HG03439 (cell line): ENCODE results near the gene ZNF699.
"Not testable (repeated sequence)": the region's sequence is repeated elsewhere in the genome, so short reads cannot be mapped to it uniquely, and the experiment has no call there.

Source experiments
- ATAC-seq: cut with Tn5 transposase; IDR thresholded peaks from one replicate; pipeline ENCODE4 v1.9.1; 2021; ENCODE audit warnings: mild to moderate bottlenecking, moderate library complexity; ENCODE audit not compliant: unreplicated experiment

Gene ZNF699

DNA sequence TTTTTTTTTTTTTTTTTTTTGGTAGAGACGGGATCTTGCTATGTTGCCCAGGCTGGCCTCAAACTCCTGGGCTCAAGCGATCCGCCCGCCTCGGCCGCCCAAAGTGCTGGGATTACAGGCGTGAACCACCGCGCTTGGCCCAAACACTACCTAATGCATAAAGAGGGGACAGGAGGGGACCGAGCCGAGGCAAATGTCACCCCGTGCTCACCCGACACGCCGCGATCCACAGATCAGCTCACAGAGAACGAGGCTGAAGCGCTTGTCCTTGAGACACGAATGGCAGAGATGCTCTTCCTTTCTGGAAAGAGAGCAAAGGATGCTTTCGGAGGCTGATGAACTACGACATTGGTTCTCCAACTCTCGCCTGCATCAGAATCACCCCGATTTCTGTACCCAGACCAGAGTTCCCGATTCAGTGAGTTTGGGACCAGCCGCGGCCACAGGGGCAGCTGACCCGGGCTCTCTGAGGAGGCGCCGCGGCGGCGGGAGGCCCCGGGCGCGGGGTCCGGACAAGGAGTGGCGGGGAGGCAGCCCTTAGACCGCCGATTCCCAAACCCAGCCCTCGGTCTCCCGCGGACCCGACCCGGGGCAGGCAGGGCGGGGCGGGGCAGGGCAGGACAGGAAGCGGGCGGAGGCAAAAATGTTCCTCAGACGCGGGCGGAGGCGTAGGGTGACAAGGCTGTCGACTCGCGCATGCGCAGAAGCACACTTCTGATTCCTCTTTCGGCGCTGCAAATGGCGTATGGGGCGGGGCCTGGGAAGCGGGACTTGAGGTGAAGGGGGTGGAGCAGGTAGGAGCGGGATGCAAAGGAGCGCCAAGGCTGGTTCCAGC is at the start of gene ZNF699:
Gene ZNF699 (minus strand): TSS at position 700 of the 835 bp plus-strand sequence. CDS start 4,719 bp downstream, outside the sequence.
- peak; percentile 92 for ATAC-seq

DNA sequence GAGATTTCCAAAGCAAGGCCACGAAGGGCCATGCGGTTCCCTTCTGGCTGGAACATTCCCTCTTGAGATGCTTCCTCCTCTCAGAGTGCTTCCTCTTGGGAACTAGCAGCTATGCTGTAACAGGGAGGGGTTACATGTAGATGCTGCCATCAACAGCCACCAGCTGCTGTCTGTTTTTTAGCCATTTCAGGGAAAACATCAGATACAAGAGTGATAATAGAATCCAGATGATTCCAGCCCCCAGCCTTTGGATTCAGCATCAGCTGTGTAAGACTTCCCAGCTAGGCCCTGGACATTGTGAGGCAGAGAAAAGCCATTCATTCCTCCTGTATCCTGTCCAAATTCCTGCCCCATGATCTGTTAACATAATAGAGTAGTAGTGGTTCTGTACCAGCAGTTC is 45.0 kb upstream of the ZNF699 start:
- no peak for ATAC-seq

DNA sequence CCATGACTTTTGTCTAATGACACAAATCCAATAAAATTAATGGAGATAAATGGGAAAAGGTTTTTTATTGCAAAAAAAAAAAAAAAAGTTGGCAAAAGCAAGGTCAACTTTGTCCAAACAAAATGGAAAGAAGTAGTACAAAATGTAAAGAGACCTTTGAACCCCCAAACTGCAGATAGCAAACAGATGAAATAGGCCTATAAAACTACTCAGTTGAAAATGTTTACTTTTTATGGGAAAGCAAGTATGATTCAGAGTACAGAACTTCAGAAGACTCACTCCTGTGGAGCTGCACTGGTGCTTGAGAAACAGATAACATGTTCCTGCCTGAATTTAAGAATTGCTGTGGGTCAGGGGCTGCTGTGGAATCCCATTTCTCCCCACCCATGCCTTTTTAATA is 43.4 kb upstream of the ZNF699 start:
- ATAC-seq: no peak

DNA sequence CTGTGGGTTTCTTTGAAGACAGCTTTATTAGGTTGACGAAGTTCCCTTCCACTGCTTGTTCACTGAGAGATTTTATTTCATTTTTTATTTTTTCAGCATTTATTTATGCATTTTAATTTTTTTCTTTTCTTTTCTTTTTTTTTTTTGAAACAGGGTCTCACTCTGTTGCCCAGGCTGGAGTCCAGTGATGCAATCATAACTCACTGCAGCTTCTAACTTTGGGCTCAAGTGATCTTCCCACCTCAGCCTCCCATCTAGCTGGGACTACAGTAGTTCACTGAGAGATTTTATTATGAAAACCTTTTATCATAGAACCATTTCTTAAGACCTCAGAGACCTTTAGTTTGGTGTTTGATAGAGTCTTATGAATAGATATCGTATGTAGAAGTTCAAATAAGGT is 42.9 kb upstream of the ZNF699 start:
- no peak for ATAC-seq

DNA sequence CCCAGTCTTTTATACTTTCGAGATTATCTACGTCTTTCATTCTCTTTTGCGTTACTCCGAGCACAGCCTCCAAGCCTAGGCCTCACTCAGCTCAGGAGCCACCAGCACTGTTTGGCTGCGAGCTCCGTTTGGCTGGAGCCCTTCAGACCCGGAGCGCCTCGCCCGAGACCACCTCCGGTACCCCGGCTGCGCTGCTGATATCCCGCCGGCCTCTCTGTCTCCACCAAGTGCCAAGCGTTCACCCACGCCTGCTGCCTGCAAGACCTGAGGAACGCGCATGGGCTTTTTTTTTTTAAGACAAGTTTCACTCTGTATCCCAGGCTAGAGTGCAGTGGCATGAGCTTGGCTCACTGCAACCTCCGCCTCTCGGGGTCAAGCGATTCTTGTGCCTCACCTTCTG is 39.0 kb upstream of the ZNF699 start:
- ATAC-seq: no peak

DNA sequence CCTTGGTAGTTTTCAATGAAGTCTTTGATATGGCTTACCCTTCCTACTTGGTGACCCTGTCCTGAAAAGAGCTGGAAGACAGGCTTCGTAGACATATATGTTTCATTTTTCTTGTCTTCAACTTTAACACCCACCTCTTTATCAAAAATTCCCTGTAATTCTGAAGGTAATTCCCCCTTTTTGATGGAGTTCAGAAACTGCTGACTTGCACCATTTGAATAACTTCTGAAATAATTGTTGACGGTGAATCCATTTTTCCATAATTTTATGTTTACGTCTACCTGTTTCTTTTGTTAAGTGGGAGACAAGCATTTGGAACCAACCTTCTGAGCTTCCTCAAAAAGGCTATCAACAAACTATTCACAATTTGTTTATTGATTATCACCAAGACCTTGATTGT is 38.6 kb upstream of the ZNF699 start:
- ATAC-seq: no peak

DNA sequence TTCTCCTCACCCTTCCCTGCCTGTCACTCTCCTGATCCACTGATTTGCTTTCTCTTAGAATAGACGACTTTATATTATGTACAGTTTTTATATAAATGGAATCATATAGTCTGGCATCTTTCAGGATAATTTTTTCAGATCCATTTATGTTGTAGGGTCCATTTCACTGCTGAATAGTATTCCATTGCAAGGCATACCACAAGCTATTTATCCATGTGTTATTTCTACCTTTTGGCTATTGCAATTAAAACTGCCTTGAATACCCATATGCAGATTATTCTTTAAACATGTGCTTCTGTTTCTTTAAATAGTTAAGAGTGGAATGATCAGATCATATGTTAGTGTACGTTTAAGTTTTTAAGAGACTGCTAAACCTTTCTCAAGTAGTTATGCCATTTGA is 35.4 kb upstream of the ZNF699 start:
- no peak for ATAC-seq

DNA sequence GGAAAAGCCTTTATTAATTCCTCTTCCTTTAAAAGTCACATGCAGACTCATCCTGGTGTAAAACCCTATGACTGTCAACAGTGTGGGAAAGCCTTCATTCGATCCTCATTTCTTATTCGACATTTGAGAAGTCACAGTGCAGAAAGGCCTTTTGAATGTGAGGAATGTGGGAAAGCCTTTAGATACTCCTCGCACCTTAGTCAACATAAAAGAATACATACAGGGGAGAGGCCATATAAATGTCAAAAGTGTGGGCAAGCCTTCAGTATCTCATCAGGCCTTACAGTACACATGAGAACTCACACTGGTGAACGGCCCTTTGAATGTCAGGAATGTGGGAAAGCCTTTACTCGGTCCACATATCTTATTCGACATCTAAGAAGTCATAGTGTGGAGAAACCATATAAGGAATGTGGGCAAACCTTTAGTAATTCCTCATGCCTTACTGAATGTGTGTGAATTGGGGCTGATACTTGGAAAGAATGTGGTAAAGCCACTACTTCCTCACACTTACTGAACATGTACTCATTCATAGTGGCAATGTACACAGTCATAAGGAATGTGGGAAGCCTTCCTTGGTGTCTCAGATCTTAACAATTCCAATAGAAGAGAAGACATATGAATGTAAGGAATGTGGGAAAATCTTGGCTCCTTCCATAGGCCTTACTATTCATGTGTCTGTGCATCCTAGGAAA is 33.1 kb upstream of the ZNF699 start:
- no peak for ATAC-seq

DNA sequence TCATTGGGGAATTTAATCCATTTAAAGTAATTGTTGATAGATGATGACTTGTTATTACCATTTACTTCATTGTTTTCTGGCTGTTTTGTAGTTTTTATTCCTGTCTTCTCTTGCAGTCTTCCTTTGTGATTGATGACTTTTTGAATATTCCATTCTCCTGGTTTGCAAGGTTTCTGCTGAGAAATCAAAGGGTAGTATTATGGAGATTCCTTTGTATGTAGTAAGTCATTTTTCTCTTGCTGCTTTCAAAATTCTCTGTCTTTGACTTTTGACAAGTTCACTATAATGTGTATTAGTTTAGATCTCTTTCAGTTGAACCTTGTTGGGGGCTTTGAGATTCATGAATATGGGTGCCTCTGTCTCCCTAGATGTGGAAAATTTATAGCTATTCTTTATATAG is 20.4 kb upstream of the ZNF699 start:
- ATAC-seq: no peak

DNA sequence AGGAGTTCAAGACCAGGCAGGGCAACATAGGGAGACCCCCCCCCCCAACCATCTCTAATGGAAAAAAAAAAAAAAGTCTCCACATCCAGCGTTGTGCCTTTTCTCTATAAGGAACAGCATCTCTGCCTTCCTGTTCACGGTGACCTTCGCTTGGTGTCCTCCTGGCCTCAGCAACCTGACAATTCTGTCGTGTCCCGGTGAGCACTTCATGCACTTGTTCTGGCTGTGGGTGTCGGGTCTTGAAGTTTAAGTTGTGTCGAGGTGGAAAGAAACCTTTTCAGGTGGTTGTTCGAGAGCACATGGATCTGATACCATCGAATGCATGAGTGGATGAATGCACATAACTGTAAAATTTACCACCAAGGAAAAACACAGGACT is 14.9 kb upstream of the ZNF699 start:
- ATAC-seq: no peak

DNA sequence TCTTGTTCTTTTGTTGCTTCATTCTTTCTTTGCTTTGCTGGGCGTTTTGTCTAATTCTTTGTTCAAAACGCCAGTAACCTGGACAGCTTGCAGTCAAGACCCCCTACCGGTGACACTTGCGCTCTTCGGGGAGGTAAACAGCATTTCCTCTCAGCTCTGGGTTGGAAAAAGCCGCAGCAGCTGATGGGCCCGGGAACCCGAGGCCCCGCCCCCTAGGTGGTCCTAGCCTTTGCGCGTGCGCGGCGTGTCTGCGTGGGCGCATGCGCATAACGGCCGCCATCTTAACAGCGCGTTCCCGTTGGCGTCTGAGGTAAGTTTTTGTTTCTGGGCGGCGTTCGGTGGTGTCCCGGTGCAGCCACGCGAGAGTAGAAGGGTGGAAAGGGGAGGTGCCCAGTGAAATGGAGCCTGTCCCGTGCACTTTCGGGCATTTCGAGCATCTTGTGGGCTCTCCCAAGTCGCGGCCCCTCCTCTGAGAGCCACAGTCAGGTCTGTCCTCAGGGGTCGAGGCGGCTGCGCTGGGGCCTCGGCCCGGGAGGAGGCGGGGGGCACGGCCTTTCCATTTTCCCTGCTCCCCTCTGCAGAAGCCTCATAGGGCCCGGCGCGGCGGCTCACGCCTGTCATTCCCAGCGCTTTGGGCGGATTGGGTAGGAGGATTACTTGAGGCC is 14.4 kb upstream of the ZNF699 start, which contains the start of gene ZNF559:
Gene ZNF559 (plus strand): TSS at position 261 of the 665 bp plus-strand sequence. CDS start 14,371 bp downstream, outside the sequence.
- peak; percentile 93 for ATAC-seq

DNA sequence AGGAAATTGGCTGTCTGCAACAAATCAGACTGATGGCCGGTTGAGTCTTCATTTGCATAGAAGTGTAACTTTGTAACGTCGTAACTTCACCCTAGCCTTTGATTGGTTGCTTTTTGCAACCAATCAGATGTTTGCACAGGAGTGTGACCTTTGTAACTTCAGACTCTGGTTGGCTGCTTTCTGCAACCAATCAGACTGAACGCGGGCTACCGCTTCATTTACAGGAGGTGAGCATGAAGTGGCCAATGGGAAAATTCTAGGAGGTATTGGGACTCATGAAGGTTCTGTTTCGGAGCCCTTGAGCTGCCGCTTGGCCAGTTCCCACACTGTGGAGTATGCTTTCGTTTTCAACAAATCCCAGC is 13.9 kb upstream of the ZNF699 start:
- ATAC-seq: peak; percentile 37

DNA sequence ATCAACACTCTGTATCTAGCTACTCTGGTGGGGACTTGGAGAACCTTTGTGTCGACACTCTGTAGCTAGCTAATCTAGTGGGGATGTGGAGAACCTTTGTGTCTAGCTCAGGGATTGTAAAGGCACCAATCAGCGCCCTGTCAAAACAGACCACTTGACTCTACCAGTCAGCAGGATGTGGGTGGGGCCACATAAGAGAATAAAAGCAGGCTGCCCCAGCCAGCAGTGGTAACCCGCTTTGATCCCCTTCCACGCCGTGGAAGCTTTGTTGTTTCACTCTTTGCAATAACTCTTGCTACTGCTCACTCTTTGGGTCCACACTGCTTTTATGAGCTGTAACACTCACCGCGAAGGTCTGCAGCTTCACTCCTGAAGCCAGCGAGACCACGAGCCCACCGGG is 12.6 kb upstream of the ZNF699 start:
- ATAC-seq: not testable (repeated sequence)

DNA sequence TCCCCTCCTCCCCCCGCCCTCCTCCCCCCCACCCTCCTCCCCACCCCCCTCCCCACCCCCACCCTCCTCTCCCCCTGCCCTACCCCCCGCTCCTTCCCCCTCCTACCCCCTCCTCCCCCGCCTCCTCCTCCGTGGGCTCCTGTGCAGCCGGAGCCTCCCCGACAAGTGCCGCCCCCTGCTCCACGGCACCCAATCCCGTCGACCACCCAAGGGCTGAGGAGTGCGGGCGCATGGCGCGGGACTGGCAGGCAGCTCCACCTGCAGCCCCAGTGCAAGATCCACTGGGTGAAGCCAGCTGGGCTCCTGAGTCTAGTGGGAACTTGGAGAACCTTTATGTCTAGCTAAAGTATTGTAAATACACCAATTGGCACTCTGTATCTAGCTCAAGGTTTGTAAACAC is 12.1 kb upstream of the ZNF699 start:
- ATAC-seq: not testable (repeated sequence)

DNA sequence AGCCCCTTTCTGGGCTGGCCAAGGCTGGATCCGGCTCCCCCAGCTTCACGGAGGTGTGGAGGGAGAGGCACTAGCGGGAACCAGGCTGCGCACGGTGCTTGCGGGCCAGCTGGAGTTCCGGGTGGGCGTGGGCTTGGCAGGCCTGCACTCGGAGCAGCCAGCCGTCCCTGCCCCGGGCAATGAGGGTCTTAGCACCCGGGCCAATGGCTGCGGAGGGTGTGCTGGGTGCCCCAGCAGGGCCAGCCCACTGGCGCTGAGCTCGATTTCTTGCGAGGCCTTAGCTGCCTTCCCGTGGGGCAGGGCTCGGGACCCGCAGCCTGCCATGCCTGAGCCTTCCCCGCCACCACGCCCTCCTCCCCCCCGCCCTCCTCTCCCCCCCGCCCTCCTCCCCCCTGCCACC is 11.7 kb upstream of the ZNF699 start:
- no peak for ATAC-seq

DNA sequence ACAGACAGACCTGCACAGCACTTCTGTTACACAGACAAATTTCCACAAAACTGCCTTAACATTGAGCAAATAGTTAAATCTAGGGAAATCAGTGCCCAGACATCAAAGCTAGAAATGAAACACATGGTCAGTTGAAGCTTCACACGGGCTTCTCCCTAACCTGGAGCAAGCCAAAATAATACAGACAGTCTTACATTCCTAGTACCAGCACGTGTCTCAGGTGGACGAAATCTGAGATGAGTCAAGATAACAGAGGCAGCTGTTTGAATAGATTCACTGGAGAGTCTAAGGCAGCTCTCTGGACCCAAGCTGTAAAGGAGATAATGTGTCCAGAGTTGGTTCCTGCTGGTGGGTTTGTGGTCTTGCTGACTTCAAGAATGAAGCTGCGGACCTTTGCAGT is 4.1 kb upstream of the ZNF699 start:
- ATAC-seq: no peak

DNA sequence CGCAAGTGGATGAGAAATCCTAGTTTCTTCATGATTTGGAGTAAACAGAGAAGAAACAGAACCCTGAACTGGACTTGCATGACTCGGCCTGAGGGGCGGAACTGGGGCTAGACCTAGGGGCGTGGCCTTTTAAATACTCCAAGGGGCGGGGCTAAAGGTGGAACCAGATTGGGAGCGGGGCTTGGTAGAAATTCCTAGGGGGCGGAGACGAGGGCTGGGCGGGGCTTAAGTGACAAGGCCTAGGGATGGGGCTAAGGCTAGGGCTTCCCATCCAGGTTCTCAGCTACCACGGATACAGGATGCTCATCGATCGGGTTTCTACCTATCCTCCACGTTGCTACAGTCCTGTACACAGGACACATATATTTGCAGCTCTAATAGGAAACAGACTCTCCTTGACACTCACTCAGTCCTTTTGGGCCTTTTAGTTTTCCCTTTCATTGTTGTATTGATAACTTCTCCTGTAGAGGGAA is 372 bp upstream of the ZNF699 start:
- ATAC-seq: peak; percentile 68

DNA sequence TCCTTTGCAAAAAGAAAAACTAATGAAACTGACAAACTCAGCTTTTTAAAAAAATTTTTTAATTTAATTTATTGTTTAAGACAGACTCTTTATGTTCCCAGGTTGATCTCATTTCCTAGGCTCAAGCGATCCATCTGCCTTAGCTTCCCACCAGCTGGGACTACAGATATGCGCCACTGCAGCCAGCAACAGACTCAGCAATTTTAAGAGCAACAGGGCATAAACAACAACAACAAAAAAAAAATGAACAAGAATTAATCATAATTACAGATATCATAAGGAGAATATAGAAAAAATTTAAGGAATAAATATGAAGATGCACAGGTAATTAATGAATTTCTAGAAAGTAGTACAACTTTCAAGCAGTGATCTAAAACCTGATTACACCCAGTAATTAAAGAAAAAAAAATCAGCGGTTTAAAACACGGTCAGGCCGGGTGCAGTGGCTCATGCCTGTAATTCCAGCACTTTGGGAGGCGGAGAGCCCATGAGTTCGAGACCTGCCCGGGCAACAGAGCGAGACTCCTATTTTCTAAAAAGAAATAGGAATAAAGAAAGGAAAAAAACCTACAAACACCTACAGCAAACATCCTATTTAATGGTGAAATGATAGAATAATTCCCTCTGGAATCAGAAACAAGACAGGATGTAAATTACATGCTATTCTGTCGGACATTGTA is 1.4 kb downstream of the ZNF699 start:
- ATAC-seq: no peak

DNA sequence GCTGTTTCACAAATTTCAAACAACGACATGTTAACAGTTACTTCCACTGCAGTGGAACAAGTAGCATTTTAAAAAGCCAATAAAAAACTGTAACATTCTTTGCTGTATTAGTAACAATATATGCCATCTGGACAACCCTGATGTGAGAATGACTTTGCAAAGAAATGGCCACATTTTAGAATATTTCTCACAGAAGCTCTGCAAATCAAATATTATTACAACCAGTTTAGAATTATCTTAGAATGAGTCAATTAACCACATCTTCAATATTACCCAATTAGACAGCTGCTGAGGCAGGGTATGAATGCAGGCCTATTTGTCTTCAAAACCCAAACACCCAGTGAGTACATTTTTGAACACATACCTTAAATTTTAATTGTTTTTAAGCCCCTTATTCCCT is 3.2 kb downstream of the ZNF699 start:
- ATAC-seq: no peak

DNA sequence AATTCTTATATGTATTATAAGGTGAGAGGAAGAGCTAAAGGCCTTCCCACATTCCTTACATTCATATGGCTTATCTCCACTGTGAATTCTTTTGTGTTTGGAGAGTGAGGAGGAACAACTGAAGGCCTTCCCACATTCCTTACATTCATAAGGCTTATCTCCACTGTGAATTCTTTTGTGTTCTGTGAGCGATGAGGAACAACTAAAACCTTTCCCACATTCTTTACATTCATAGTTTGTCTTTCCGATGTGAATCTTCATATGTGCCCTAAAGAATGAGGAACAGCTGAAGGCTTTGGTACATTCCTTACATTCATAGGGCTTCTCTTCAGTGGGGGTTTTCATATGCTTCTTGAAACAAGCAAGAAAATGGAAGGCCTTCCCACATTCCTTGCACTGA is 13.3 kb downstream of the ZNF699 start:
- no peak for ATAC-seq

DNA sequence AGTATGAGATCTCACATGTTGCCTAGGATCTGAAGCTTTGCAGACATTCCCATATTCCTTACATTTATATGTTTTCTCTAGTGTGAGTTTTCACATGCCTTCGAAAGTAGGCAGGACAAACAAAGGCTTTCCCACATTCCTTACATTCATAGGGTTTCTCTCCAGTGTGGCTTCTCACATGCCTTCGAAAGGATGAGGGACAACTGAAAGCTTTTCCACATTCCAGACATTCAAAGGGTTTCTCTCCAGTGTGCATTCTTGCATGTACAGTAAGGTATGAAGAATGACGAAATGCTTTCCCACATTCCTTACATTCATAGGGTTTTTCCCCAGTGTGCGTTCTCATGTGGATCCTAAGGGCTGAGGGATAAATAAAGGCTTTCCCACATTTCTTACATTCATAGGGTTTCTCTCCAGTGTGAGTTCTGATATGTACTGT is 14.2 kb downstream of the ZNF699 start:
- ATAC-seq: no peak
